Epithelial cell of esophagus (primary cell): ENCODE results near the gene MRC2.

Experiments used
- DNase-seq: peaks from one replicate; pipeline ENCODE4 v3.0.0; 2010; ENCODE audit warnings: low read depth
- H3K4me3 ChIP-seq: 2 replicates; pipeline ENCODE4 v1.5.1; 2011; ENCODE audit warnings: mild to moderate bottlenecking, low read length, control low read depth
- CTCF ChIP-seq: IDR thresholded peaks from 2 replicates; pipeline ENCODE4 v1.5.1; 2011; ENCODE audit warnings: low read depth, mild to moderate bottlenecking, low read length, control low read depth, inconsistent platforms; ENCODE audit not compliant: insufficient read depth; ENCODE audit errors: missing control alignments

MRC2 gene

GRCh38 chr17:62643496-62643895 lies 16.0 kb downstream of the MRC2 start:
- H3K4me3 ChIP-seq, result no peak overlapping the region
- no peak for TF ChIP-seq CTCF
- no peak for DNase-seq

- H3K4me3 ChIP-seq, result no peak overlapping the region
- no peak for DNase-seq
- TF ChIP-seq CTCF, result no peak
These were observed 17.2 kb downstream of the MRC2 start for GRCh38 chr17:62644487-62645173.

DNA sequence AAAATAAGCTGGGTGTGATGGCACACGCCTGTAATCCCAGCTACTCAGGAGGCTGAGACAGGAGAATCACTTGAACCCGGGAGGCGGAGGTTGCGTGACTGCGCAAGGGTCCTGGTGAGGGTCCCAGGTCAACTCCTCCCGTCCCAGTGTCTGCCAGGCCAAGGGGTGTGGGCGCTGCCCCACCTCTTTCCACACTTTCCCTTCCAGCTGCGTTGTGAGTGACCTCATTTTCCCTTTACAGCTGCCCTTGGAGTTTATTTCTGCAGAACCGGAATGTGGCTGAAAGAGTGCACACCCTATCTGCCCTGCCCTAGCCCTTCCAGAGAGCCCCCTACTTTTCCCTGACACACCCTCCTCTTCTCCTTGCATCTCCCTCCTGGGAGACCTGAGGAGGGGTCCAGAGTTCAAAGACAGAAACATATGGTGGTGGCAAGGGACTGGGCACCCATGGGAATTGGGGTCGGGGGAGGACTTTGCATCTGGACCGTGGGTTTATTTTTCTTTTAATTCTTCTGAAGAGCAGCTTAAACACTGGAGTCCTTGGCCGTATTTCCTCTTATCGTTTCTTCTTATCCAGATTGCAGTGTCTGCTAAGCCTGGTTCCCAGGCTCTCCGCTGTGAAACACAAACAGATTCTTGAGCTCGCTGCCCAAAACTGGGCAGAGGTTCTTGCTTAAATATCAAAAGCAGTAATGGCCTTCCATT lies 20.9 kb downstream of the MRC2 start:
- TF ChIP-seq CTCF, result no peak
- H3K4me3 ChIP-seq, result no peak overlapping the region
- DNase-seq, result no peak

DNA sequence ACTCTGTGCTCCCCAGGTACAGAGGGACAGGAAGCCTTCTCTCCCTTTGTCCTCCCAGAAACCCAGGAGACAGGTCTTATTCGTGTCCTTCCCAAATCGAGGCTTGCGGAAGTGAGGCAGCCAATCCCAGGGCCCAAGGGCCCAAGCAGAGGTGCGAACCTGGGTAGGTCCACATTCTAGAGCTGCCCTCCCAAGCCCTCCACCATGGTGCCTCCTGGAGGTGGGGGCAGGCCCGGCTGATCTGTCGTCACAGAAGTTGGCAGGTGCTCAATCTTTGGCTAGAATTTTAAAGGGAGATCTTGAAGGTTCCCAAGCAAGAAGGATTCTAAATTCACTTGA lies 21.5 kb downstream of the MRC2 start:
- no peak for DNase-seq
- TF ChIP-seq CTCF, result no peak
- no peak overlapping the region for H3K4me3 ChIP-seq

DNA sequence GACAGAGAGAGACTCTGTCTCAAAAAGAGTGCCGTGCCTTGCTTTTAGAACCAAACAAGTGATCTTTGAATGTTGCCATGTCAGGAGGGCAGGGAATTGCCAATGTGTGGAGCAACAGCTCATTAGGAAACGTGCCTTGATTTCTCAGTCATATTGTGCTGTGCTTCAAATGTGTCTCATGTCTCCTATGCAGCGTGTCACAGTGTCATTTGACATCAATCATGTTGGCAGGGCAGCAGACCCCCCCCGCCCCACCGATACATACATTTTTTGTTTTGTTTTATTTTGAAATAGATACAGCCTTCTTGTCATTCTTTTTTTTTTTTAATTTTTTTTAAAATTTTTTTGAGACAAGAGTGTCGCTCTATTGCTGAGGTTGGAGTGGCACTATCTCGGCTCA lies 22.1 kb downstream of the MRC2 start:
- no peak for TF ChIP-seq CTCF
- H3K4me3 ChIP-seq, result no peak overlapping the region
- no peak for DNase-seq

GRCh38 chr17:62650587-62650986 lies 23.1 kb downstream of the MRC2 start:
- DNase-seq, result no peak
- no peak overlapping the region for H3K4me3 ChIP-seq
- TF ChIP-seq CTCF, result no peak
